Medulla oblongata (tissue), 1 donor: Measurements from ENCODE around the gene EGF.
A peak's percentile ranks its signal among the peaks of the same experiment; 100 is the strongest.
"Not testable (repeated sequence)": the region's sequence is repeated elsewhere in the genome, so short reads cannot be mapped to it uniquely, and the experiment has no call there.

Experiments used
- DNase-seq: peaks from one replicate; pipeline ENCODE4 v3.0.0-alpha.2; 2015; ENCODE audit errors: extremely low spot score

EGF gene

GRCh38 chr4:110034026-110034393 is 121.3 kb downstream of the EGF start:
- no peak for DNase-seq

- DNase-seq: not testable (repeated sequence)
These were observed 126.5 kb downstream of the EGF start for GRCh38 chr4:110039164-110039563.

- DNase-seq: no peak
These were observed 129.1 kb downstream of the EGF start for GRCh38 chr4:110041735-110042134.

- no peak for DNase-seq
These were observed 130.1 kb downstream of the EGF start for GRCh38 chr4:110042545-110043517.

- peak; percentile 51 for DNase-seq
These were observed 133.9 kb downstream of the EGF start for GRCh38 chr4:110046588-110047049.

GRCh38 chr4:110049951-110050925 is 137.6 kb downstream of the EGF start:
- DNase-seq: peak; percentile 79

- peak; percentile 74 for DNase-seq
These were observed 142.6 kb downstream of the EGF start for GRCh38 chr4:110055158-110055768.

- DNase-seq: no peak
These were observed 146.0 kb downstream of the EGF start for GRCh38 chr4:110058677-110059076.

GRCh38 chr4:110059556-110060191 is 147.0 kb downstream of the EGF start:
- DNase-seq: no peak

- no peak for DNase-seq
These were observed 148.4 kb downstream of the EGF start for GRCh38 chr4:110061076-110061475.
